Cardiac fibroblast (primary cell): ENCODE data around the gene CEP19.

Source experiments
- DNase-seq, 2 donors: peaks; one replicate each; pipeline versions ENCODE4 v3.0.0 to v3.0.0-alpha.2; 2010; ENCODE audit warnings: low read depth in 2 of 2
- H3K4me3 ChIP-seq, 2 donors: replicated peaks in 1 of 2; 1 replicate in 1 of 2; 2 replicates in 1 of 2; pipeline ENCODE4 v1.5.1; 2011; ENCODE audit warnings: low read depth in 2 of 2, low read length in 2 of 2, mild to moderate bottlenecking in 2 of 2, moderate library complexity in 1 of 2
- CTCF ChIP-seq: IDR thresholded peaks from one replicate; pipeline ENCODE4 v1.5.1; 2011; ENCODE audit warnings: low read depth, mild to moderate bottlenecking, low read length, inconsistent platforms

CEP19 gene

GRCh38 chr3:196741249-196741889 is 29.3 kb upstream of the CEP19 start:
- TF ChIP-seq CTCF, result no peak
- no peak for DNase-seq
- peak overlapping the region; percentile 80 to 83 for H3K4me3 ChIP-seq

DNA sequence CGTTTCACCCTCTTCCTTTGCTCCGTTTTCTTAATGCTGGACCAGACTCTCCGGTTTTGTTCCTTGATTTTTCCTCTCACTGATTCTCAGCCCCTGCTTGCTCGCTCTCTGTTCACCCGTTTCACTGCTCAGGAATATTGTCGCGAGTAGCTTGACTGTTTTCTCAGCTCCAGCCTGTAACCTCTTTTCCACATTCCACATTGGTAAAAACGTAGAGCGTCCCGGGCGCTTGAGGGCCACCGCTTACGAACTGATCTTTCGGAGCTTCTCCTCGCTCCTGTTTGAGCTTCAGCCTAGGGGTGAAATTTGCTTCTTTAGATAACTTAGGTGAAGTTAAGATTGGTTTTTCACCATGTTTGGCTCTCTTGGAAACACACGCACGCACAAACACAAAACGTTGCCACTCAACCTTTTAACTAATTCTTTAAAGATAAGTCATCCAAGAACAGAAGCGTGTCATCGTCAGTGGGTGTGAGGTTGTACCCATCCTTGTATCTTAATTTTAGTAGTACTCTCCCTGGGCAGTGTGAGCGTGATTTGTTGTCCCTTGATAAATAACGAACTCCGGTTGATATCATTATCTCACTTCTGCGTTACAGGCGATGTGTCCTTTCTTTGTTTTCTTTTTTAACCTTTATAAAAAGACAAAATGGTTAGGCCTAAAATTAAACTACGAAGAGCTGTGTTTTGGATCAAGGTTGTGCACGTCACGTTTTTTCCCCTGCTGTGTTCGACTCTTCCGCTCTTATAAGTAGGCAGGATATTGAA is 28.6 kb upstream of the CEP19 start:
- peak; percentile 67 to 70 for DNase-seq
- TF ChIP-seq CTCF, result no peak
- H3K4me3 ChIP-seq, result peak overlapping the region; percentile 80 to 83

DNA sequence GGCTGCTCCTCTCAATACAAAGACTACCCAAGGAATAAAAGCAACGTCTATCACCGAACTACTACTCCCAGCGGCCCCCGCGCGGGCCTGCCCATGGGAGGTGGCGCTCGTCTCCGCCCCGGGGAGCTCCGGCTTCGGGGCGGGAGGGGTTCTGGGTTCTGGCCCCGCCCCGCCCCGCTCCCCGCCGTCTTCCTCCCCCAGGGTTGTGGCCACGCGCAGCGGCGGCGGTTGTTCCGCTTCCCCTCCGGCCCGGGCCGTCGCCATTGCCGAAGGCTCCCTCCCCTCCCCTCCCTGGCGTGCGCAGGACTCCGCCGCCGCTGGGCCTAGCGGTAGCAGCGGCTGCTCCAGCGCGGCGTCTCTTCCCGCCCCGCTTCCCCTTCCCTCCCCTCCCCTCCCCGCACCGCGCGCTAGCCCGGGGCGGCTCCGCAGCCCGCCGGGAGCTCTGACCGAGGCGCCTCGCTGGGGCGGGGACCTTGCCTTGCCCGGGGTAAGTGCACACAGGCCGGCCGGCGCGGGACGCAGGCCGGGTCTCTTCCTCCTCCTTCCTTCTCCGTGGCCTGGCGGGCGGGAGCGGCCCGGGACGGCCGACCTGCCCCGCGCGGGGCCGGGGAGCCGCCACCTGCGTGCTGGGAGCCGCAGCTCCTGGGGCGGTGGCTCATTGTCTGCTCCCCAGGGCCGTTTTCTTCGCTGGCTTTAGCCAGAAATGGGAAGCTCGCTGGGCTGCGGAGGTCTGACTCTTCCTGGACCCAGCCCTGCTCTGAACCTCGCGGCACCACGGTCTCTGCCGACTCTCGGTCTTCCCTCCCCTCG is 27.8 kb upstream of the CEP19 start, which contains the start of gene PAK2:
Gene PAK2, plus strand, starts transcription at position 187 of the 810 bp plus-strand sequence. CDS start 42,790 bp downstream, outside the sequence.
- peak within 1 kb of the TSS; percentile 80 to 83 for H3K4me3 ChIP-seq
- peak; percentile 86 to 91 for DNase-seq
- no peak for TF ChIP-seq CTCF

DNA sequence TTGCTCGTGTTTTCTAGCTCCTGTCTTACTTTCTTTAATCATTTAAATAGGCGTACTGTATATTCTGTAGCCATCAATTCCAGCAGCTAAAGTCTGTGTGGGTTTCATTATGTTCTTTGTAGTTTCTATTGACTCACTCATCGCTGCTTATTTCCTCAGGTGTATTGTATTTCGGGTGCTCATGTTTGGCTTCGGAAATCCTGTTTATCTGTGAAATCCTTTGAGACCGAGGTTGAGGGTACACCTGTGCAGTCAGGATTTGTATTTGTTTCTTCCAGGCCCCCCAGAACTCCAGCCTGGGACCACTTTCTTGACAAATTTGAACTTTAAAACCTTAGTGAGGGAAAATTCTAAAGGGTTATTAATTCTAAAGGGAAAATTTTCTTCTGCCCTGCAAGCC is 25.6 kb upstream of the CEP19 start:
- TF ChIP-seq CTCF, result no peak
- no peak for DNase-seq

GRCh38 chr3:196736670-196737374 is 24.8 kb upstream of the CEP19 start:
- no peak overlapping the region for H3K4me3 ChIP-seq
- peak; percentile 26 to 36 for DNase-seq
- no peak for TF ChIP-seq CTCF

More for the DNA sequence above, 25.6 kb upstream of the CEP19 start:
- H3K4me3 ChIP-seq, result no peak overlapping the region

GRCh38 chr3:196735751-196736150 is 23.7 kb upstream of the CEP19 start:
- no peak for TF ChIP-seq CTCF
- DNase-seq, result peak in 1 of 2 donors; percentile 63
- H3K4me3 ChIP-seq, result no peak overlapping the region
